ENCODE results near the gene AKAP6. TPM values are rescaled to one million over a fixed set of nuclear protein-coding genes. Genes with fewer than 3 reads are reported as not detected.

The AKAP6 gene
- total and polyA plus RNA-seq, 10 of the 15 experiments (the other 5 are each of a cell fraction or from before 2014, with no cell fraction given): 0.35 to 5.9 (median 2.2) TPM

DNA sequence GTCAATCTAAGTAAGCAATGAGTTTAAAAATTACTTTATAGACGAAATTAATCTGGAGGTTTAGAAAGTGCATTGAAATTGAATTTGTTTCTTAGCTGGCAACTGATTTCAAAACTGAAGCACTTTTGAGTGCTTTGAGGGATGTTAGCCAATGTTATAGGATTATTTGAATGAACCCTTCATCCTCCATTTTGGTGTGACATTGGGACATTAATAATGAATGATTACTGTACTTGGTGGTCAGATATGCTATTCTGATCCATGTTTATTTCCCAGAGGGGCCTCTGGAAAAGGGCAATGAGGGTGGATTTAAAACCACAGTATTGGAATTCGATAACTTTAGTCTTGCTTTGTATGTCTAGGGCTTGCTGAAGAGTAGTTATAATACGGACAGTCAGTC lies 183.2 kb downstream of the AKAP6 start:
- no TSS peak for BruUV-seq (replicated peaks)
- 0% methylated on average over 3 of the region's 3 CpGs for WGBS (ENCODE audit: insufficient coverage, insufficient replicate concordance, low lambda C conversion rate, missing lambda C conversion rate)
- ChIA-PET RAD21 (ENCODE audit: unreplicated experiment) (interaction anchor here (1.6 kb wide), 1 partner anchor 47 kb away, joined by 3 read pairs; no protein-coding TSS in a partner anchor), SMC1A (ENCODE audit: uncharacterized antibody, unreplicated experiment) (no interaction called here), POLR2A (no interaction called here), CTCF (interaction anchor here (2.2 kb wide), 1 partner anchor 18 kb away, joined by 5 read pairs; no protein-coding TSS in a partner anchor)
- no peak overlapping the region for H3K4me2 ChIP-seq (ENCODE audit: control insufficient read depth, insufficient read depth)
- H3K79me2 ChIP-seq (ENCODE audit: control insufficient read depth, insufficient read depth, low read length): no peaks in the 10 kb centered on the region
- intact Hi-C loops (cut with micrococcal nuclease; ENCODE audit: unreplicated experiment): no loop called here
- no peak overlapping the region for H3K27ac ChIP-seq (ENCODE audit: control insufficient read depth, insufficient read depth)
- no peak overlapping the region for H3K4me3 ChIP-seq
- FAIRE-seq (no peak), ATAC-seq (no peak), DNase-seq (ENCODE audit: low read depth, low spot score) (no peak)
- no peaks in the 10 kb centered on the region for H3K9me3 ChIP-seq (replicated peaks; ENCODE audit: control insufficient read depth, insufficient read depth, low read length)
- no peak overlapping the region for H2AFZ ChIP-seq (ENCODE audit: control insufficient read depth, low read depth, low read length)
- no peak overlapping the region for H3K9ac ChIP-seq (ENCODE audit: control insufficient read depth, insufficient read depth, low read length)
- no peaks in the 10 kb centered on the region for H3K4me1 ChIP-seq (ENCODE audit: control insufficient read depth, insufficient read depth, low read length)
- H3K27me3 ChIP-seq (replicated peaks in 1 of 2; ENCODE audit: control insufficient read depth in 2 of 2, insufficient read depth in 2 of 2, low read length in 1 of 2): no peaks in the 10 kb centered on the region; a peak in 1 of 4 replicates
- in situ Hi-C loops (cut with MboI): no loop called here
- H4K20me1 ChIP-seq (ENCODE audit: control insufficient read depth, insufficient read depth): no peaks in the 10 kb centered on the region
- no peaks in the 10 kb centered on the region for H3K36me3 ChIP-seq (ENCODE audit: control insufficient read depth in 2 of 2, insufficient read depth in 2 of 2, low read length in 1 of 2)
- no peak for TF ChIP-seq CBX3 (IDR thresholded peaks at IDR 0.05; ENCODE audit: borderline replicate concordance, low read depth)
- TF ChIP-seq PML (IDR thresholded peaks at IDR 0.05; ENCODE audit: low read length): no peak
- TF ChIP-seq IRF4 (IDR thresholded peaks at IDR 0.05; ENCODE audit: low read depth, low read length): no peak
- TF ChIP-seq SREBF1 (IDR thresholded peaks at IDR 0.05; ENCODE audit: low read length): no peak
- no peak for TF ChIP-seq MTA3 (IDR thresholded peaks at IDR 0.05; ENCODE audit: borderline replicate concordance, low read length)
- no peak for TF ChIP-seq SIX5 (IDR thresholded peaks at IDR 0.05; ENCODE audit: low read depth, low read length, severe bottlenecking)
- no peak for TF ChIP-seq STAT1 (conservative IDR thresholded peaks at IDR 0.05)
- no peak for TF ChIP-seq RFX5 (IDR thresholded peaks at IDR 0.05; ENCODE audit: low read depth, low read length)
- TF ChIP-seq, protein P1, sequence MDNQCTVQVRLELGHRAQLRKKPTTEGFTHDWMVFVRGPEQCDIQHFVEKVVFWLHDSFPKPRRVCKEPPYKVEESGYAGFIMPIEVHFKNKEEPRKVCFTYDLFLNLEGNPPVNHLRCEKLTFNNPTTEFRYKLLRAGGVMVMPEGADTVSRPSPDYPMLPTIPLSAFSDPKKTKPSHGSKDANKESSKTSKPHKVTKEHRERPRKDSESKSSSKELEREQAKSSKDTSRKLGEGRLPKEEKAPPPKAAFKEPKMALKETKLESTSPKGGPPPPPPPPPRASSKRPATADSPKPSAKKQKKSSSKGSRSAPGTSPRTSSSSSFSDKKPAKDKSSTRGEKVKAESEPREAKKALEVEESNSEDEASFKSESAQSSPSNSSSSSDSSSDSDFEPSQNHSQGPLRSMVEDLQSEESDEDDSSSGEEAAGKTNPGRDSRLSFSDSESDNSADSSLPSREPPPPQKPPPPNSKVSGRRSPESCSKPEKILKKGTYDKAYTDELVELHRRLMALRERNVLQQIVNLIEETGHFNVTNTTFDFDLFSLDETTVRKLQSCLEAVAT (IDR thresholded peaks at IDR 0.05): no peak
- TF ChIP-seq REST (IDR thresholded peaks at IDR 0.05; ENCODE audit: low read depth, low read length): no peak
- TF ChIP-seq ATF7 (IDR thresholded peaks at IDR 0.05; ENCODE audit: low read depth): no peak
- no peak for TF ChIP-seq IRF5 (IDR thresholded peaks at IDR 0.05; ENCODE audit: borderline replicate concordance)
- no peak for TF ChIP-seq TCF7 (IDR thresholded peaks at IDR 0.05; ENCODE audit: borderline replicate concordance)
- TF ChIP-seq NBN (IDR thresholded peaks at IDR 0.05): no peak
- no peak for TF ChIP-seq EP300 (IDR thresholded peaks at IDR 0.05; ENCODE audit: borderline replicate concordance in 1 of 2, control insufficient read depth in 1 of 2, low read depth in 2 of 2, low read length in 2 of 2)
- TF ChIP-seq SMAD5 (IDR thresholded peaks at IDR 0.05; ENCODE audit: low read depth): no peak
- TF ChIP-seq, protein P2, sequence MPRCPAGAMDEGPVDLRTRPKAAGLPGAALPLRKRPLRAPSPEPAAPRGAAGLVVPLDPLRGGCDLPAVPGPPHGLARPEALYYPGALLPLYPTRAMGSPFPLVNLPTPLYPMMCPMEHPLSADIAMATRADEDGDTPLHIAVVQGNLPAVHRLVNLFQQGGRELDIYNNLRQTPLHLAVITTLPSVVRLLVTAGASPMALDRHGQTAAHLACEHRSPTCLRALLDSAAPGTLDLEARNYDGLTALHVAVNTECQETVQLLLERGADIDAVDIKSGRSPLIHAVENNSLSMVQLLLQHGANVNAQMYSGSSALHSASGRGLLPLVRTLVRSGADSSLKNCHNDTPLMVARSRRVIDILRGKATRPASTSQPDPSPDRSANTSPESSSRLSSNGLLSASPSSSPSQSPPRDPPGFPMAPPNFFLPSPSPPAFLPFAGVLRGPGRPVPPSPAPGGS (IDR thresholded peaks at IDR 0.05; ENCODE audit: borderline replicate concordance, insufficient read depth, low read depth, low read length, poor library complexity, severe bottlenecking): no peak
